Peyer's patch (tissue), 4 donors: Measurements from ENCODE around the gene LMBRD1. TPM values are rescaled to one million over a fixed set of nuclear protein-coding genes. Genes with fewer than 3 reads are reported as not detected.
A peak's percentile ranks its signal among the peaks of the same experiment; 100 is the strongest.
"Not testable (repeated sequence)": the region's sequence is repeated elsewhere in the genome, so short reads cannot be mapped to it uniquely, and the experiment has no call there.

Experiments
- DNase-seq, 3 donors: peaks; one replicate each; pipeline ENCODE4 v3.0.0-alpha.2; 2017 to 2019
- H3K27ac ChIP-seq, 4 donors: fragments of 200-600 bp; sonication (generic); one replicate each; pipeline ENCODE4 v1.5.1; 2016 to 2019
- H3K27me3 ChIP-seq, 2 donors: fragments of 200-600 bp; sonication (generic); one replicate each; pipeline ENCODE4 v1.5.1; 2019
- H3K36me3 ChIP-seq, 3 donors: fragments of 200-600 bp; sonication (generic); one replicate each; pipeline ENCODE4 v1.5.1; 2016 to 2019
- H3K4me1 ChIP-seq, 4 donors: fragments of 200-600 bp; sonication (generic); one replicate each; pipeline ENCODE4 v1.5.1; 2016 to 2019
- H3K4me3 ChIP-seq, 4 donors: fragments of 200-600 bp; sonication (generic); 1 replicate in 3 of 4; 2 replicates in 1 of 4; pipeline ENCODE4 v1.5.1; 2016 to 2019; ENCODE audit warnings: mild to moderate bottlenecking in 1 of 4
- H3K9me3 ChIP-seq, 4 donors: fragments of 200-600 bp; sonication (generic); one replicate each; pipeline ENCODE4 v1.5.1; 2016 to 2019; ENCODE audit warnings: mild to moderate bottlenecking in 1 of 4
- POLR2A ChIP-seq, 2 donors: fragments of 450-650 bp; IDR thresholded peaks; one replicate each; pipeline ENCODE4 v1.5.1; 2017; ENCODE audit warnings: antibody characterized with exemption in 2 of 2, mild to moderate bottlenecking in 2 of 2, moderate library complexity in 2 of 2
- total RNA-seq, 4 donors: library from RNA; depleted of rRNA; stranded (reverse); fragments of >200 nt; gene quantifications; one replicate each; pipeline ENCODE4 v1.1.0, GENCODE V29; 2016
- TF ChIP-seq, protein P1 (sequence below), 6 experiments: fragments of 450-650 bp in 4 of 6; fragments of 200-600 bp in 2 of 6; sonication (generic) in 1 of 6; IDR thresholded peaks; one replicate each; pipeline ENCODE4 v1.5.1; 2017 to 2019; ENCODE audit warnings: antibody characterized with exemption in 6 of 6, mild to moderate bottlenecking in 3 of 6, moderate library complexity in 1 of 6

Gene LMBRD1
- total RNA-seq, 4 donors from 2014 or later: 31.4 to 103 (median 61.0) TPM

GRCh38 chr6:69813508-69813907 lies 16.7 kb upstream of the LMBRD1 start:
- peak overlapping the region in 2 of 4 donors; percentile 47 to 73 for H3K27ac ChIP-seq
- no peaks in the 10 kb centered on the region for H3K36me3 ChIP-seq
- no peaks in the 10 kb centered on the region for H3K9me3 ChIP-seq
- no peak overlapping the region for H3K4me3 ChIP-seq
- no peak for DNase-seq
- no peaks in the 10 kb centered on the region for H3K4me1 ChIP-seq
- TF ChIP-seq, protein P1, sequence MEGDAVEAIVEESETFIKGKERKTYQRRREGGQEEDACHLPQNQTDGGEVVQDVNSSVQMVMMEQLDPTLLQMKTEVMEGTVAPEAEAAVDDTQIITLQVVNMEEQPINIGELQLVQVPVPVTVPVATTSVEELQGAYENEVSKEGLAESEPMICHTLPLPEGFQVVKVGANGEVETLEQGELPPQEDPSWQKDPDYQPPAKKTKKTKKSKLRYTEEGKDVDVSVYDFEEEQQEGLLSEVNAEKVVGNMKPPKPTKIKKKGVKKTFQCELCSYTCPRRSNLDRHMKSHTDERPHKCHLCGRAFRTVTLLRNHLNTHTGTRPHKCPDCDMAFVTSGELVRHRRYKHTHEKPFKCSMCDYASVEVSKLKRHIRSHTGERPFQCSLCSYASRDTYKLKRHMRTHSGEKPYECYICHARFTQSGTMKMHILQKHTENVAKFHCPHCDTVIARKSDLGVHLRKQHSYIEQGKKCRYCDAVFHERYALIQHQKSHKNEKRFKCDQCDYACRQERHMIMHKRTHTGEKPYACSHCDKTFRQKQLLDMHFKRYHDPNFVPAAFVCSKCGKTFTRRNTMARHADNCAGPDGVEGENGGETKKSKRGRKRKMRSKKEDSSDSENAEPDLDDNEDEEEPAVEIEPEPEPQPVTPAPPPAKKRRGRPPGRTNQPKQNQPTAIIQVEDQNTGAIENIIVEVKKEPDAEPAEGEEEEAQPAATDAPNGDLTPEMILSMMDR (IDR thresholded peaks at IDR 0.05): no peak
- no peak for TF ChIP-seq POLR2A (IDR thresholded peaks at IDR 0.05)
- no peaks in the 10 kb centered on the region for H3K27me3 ChIP-seq

DNA sequence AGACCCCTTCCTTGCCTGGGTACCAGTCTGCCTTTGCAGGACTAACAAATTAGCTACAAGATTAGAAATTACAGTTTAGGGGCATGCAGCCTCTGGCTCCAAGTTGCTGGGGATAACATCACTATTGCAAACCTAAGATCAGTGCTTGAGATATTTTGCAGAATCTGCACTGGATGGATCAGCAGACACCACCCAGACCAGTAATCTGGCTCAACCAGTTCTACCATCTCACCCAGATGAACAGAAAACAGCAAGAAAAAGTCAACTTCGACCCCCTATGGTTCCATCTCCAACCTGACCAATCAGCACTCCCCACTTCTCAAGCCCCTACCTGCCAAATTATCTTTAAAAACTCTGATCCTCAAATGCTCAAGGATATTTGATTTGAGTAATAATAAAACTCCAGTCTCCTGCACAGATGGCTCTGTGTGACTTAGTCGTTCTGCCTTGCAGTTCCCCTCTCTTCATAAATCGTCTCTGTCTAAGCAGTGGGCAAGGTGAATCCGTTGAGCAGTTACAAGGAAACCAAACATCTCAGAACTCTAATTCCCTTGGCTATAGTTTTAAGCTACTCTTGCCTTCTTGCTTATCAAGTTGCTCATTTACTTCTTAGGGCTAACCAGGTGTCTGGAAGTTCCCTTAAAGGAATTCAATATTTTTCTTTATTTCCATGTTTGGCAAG lies 16.1 kb upstream of the LMBRD1 start:
- Histone ChIP-seq H3K27ac (peak overlapping the region in 2 of 4 donors; percentile 47 to 73), H3K9me3 (no peaks in the 10 kb centered on the region)
- TF ChIP-seq, protein P1 (IDR thresholded peaks at IDR 0.05): no peak
- TF ChIP-seq POLR2A (IDR thresholded peaks at IDR 0.05): no peak

GRCh38 chr6:69802995-69803394 lies 6.2 kb upstream of the LMBRD1 start:
- TF ChIP-seq, protein P1 (IDR thresholded peaks at IDR 0.05): no peak
- no peak for TF ChIP-seq POLR2A (IDR thresholded peaks at IDR 0.05)
- no peak for DNase-seq
- no peaks in the 10 kb centered on the region for H3K4me1 ChIP-seq
- no peak overlapping the region for H3K4me3 ChIP-seq
- H3K27me3 ChIP-seq: no peaks in the 10 kb centered on the region
- no peak overlapping the region for H3K27ac ChIP-seq
- H3K9me3 ChIP-seq: no peaks in the 10 kb centered on the region
- no peaks in the 10 kb centered on the region for H3K36me3 ChIP-seq

More for the DNA sequence above, 16.1 kb upstream of the LMBRD1 start:
- H3K27me3 ChIP-seq: no peaks in the 10 kb centered on the region
- H3K4me3 ChIP-seq: no peak overlapping the region
- no peaks in the 10 kb centered on the region for H3K36me3 ChIP-seq
- no peak for DNase-seq
- H3K4me1 ChIP-seq: no peaks in the 10 kb centered on the region

DNA sequence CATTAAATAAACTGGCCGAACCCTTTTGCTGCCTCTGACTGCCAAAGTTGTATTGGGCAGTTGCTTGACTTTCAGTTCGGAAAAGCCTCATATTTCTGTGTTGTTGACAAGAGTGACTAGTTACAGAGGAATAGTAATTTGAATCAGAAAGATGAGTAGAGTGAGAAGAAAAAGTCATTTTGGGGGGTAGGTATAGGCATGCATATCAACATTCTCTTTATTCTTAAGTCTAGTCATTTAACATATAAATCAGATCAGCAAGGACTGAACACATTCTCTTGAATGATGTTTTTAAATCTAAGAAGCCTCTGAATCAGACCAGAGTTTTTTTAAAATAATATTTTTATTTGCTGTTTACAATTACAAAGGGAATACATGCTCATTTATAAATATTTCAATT lies 4.9 kb upstream of the LMBRD1 start:
- TF ChIP-seq, protein P1 (IDR thresholded peaks at IDR 0.05): no peak
- no peak for TF ChIP-seq POLR2A (IDR thresholded peaks at IDR 0.05)
- H3K36me3 ChIP-seq: no peaks in the 10 kb centered on the region

GRCh38 chr6:69801225-69801624 lies 4.4 kb upstream of the LMBRD1 start:
- no peak overlapping the region for H3K27ac ChIP-seq
- DNase-seq: no peak
- TF ChIP-seq POLR2A (IDR thresholded peaks at IDR 0.05): no peak
- TF ChIP-seq, protein P1 (IDR thresholded peaks at IDR 0.05): no peak

More for the DNA sequence above, 4.9 kb upstream of the LMBRD1 start:
- no peak for DNase-seq
- no peaks in the 10 kb centered on the region for H3K27me3 ChIP-seq
- H3K9me3 ChIP-seq: no peaks in the 10 kb centered on the region
- no peak overlapping the region for H3K4me3 ChIP-seq
- no peak overlapping the region for H3K27ac ChIP-seq
- no peaks in the 10 kb centered on the region for H3K4me1 ChIP-seq

GRCh38 chr6:69798796-69799195 lies 2.0 kb upstream of the LMBRD1 start:
- H3K4me3 ChIP-seq, H3K27me3 ChIP-seq, H3K36me3 ChIP-seq, DNase-seq, H3K9me3 ChIP-seq, H3K27ac ChIP-seq, H3K4me1 ChIP-seq: not testable (repeated sequence)

More at GRCh38 chr6:69801225-69801624, 4.4 kb upstream of the LMBRD1 start:
- Histone ChIP-seq H3K36me3 (no peaks in the 10 kb centered on the region), H3K9me3 (no peaks in the 10 kb centered on the region), H3K27me3 (no peaks in the 10 kb centered on the region), H3K4me1 (no peaks in the 10 kb centered on the region), H3K4me3 (no peak overlapping the region)
